ENCODE measurements around the gene ENPEP.

- TF ChIP-seq ZFP30 (CRISPR knock-in tag; IDR thresholded peaks at IDR 0.05): no peak
- no peak for TF ChIP-seq POU6F1 (CRISPR knock-in tag; IDR thresholded peaks at IDR 0.05; ENCODE audit: borderline replicate concordance, low read depth)
- no peak for TF ChIP-seq ZFP3 (CRISPR knock-in tag; IDR thresholded peaks at IDR 0.05)
- no peak for TF ChIP-seq GLIS3 (CRISPR knock-in tag; IDR thresholded peaks at IDR 0.05)
- no peak for TF ChIP-seq PATZ1 (CRISPR knock-in tag; IDR thresholded peaks at IDR 0.05; ENCODE audit: borderline replicate concordance)
- no peak for TF ChIP-seq ARNTL (CRISPR knock-in tag; IDR thresholded peaks at IDR 0.05; ENCODE audit: borderline replicate concordance, low read depth)
Observed at GRCh38 chr4:110486256-110486655, 10.3 kb downstream of the ENPEP start.
